SK-N-SH (cell line): ENCODE results near the gene HP. TPM values are rescaled to one million over a fixed set of nuclear protein-coding genes. Genes with fewer than 3 reads are reported as not detected.

ENCODE experiments used
- CTCF ChIA-PET: fragments of 300-600, 350-600 bp; formaldehyde crosslinking; extraction: SDS; loops from one replicate; lab custom pipeline; 2021; lab: Yijun Ruan, JAX
- POLR2A ChIA-PET: fragments of 350-600 bp; sonication (Branson Sonifier 250); formaldehyde crosslinking; extraction: SDS; loops from one replicate; lab custom pipeline; 2020; ENCODE audit warnings: antibody characterized with exemption, inconsistent platforms; lab: Yijun Ruan, JAX
- DNase-seq: peaks from one replicate; pipeline ENCODE4 v3.0.0; 2012
- H2AFZ ChIP-seq: fragments of 200-600 bp; sonication (generic); 2 replicates; pipeline ENCODE4 v1.8.1; 2016; ENCODE audit warnings: antibody characterized with exemption, mild to moderate bottlenecking, low read depth
- H3F3A ChIP-seq: fragments of 200-600 bp; sonication (generic); replicated peaks from 2 replicates; pipeline ENCODE3; 2016; ENCODE audit warnings: antibody characterized with exemption, mild to moderate bottlenecking; ENCODE audit not compliant: insufficient read depth
- H3K27ac ChIP-seq, 2 experiments: fragments of 200-500 bp in 1 of 2; fragments of 200-600 bp in 1 of 2; sonication (Bioruptor generic) in 1 of 2; sonication (generic), shearing (Covaris generic) in 1 of 2; 2 replicates each; pipeline versions ENCODE4 v1.5.1 to v1.6.1; 2014 to 2016; ENCODE audit warnings: low read depth in 2 of 2, inconsistent platforms in 1 of 2, low read length in 1 of 2, mild to moderate bottlenecking in 1 of 2, mixed read lengths in 1 of 2
- H3K27me3 ChIP-seq: fragments of 200-600 bp; sonication (generic), shearing (Covaris generic); 2 replicates; pipeline ENCODE4 v1.6.1; 2016; ENCODE audit warnings: mixed run types; ENCODE audit not compliant: insufficient read depth
- H3K36me3 ChIP-seq, 2 experiments: fragments of 200-500 bp in 1 of 2; fragments of 200-600 bp in 1 of 2; sonication (Bioruptor generic) in 1 of 2; sonication (generic) in 1 of 2; replicated peaks in 1 of 2; 2 replicates each; pipeline versions ENCODE3 to v1.5.1; 2014 to 2016; ENCODE audit warnings: low read length in 1 of 2, mild to moderate bottlenecking in 1 of 2; ENCODE audit not compliant: insufficient read depth in 2 of 2, control insufficient read depth in 1 of 2
- H3K4me1 ChIP-seq, 2 experiments: fragments of 200-500 bp in 1 of 2; fragments of 200-600 bp in 1 of 2; sonication (Bioruptor generic) in 1 of 2; sonication (generic), shearing (Covaris generic) in 1 of 2; 2 replicates each; pipeline versions ENCODE4 v1.5.1 to v1.6.1; 2014 to 2016; ENCODE audit warnings: low read depth in 1 of 2, low read length in 1 of 2, mixed run types in 1 of 2; ENCODE audit not compliant: insufficient read depth in 2 of 2, control insufficient read depth in 1 of 2
- H3K4me2 ChIP-seq: fragments of 200-600 bp; sonication (generic), shearing (Covaris generic); 2 replicates; pipeline ENCODE4 v1.6.1; 2017; ENCODE audit warnings: mixed run types
- H3K4me3 ChIP-seq, 2 experiments: fragments of 200-500 bp in 1 of 2; fragments of 200-600 bp in 1 of 2; sonication (Bioruptor generic) in 1 of 2; sonication (generic), shearing (Covaris generic) in 1 of 2; 2 replicates each; pipeline versions ENCODE4 v1.5.1 to v1.8.1; 2014 to 2016; ENCODE audit warnings: low read depth in 2 of 2, inconsistent platforms in 1 of 2, low read length in 1 of 2, mild to moderate bottlenecking in 1 of 2, mixed read lengths in 1 of 2, moderate library complexity in 1 of 2
- H3K79me2 ChIP-seq: fragments of 200-600 bp; sonication (generic); 2 replicates; pipeline ENCODE4 v1.8.1; 2017; ENCODE audit warnings: mild to moderate bottlenecking; ENCODE audit not compliant: insufficient read depth
- H3K9ac ChIP-seq: fragments of 200-600 bp; sonication (generic); 2 replicates; pipeline ENCODE4 v1.6.1; 2017; ENCODE audit warnings: mixed run types
- H3K9me2 ChIP-seq: fragments of 200-600 bp; sonication (generic); 2 replicates; pipeline ENCODE4 v1.6.1; 2017; ENCODE audit warnings: mixed run types
- H3K9me3 ChIP-seq: fragments of 200-600 bp; sonication (generic); 2 replicates; pipeline ENCODE4 v1.6.1; 2017; ENCODE audit warnings: mixed run types, mild to moderate bottlenecking, moderate library complexity
- H4K20me1 ChIP-seq: fragments of 200-600 bp; sonication (generic); 2 replicates; pipeline ENCODE4 v1.6.1; 2017; ENCODE audit warnings: mild to moderate bottlenecking, mixed run types; ENCODE audit not compliant: insufficient read depth
- CHD2 ChIP-seq: fragments of 150-350 bp; IDR thresholded peaks from 2 replicates; pipeline ENCODE4 v1.6.1; 2018; ENCODE audit warnings: low read length; ENCODE audit not compliant: partially characterized antibody
- ELF1 ChIP-seq: IDR thresholded peaks from 2 replicates; pipeline ENCODE4 v1.4.0; 2012
- EP300 ChIP-seq, 2 experiments: IDR thresholded peaks; 2 replicates each; pipeline versions ENCODE4 v1.4.0 to v1.6.1; 2012; ENCODE audit warnings: borderline replicate concordance in 1 of 2, low read depth in 1 of 2, low read length in 1 of 2
- FOXM1 ChIP-seq: IDR thresholded peaks from 2 replicates; pipeline ENCODE4 v1.4.0; 2012; ENCODE audit warnings: low read depth, mild to moderate bottlenecking
- GATA2 ChIP-seq: sonication (generic); formaldehyde crosslinking; IDR thresholded peaks from 2 replicates; pipeline ENCODE4 v1.5.0; 2020; ENCODE audit warnings: mild to moderate bottlenecking, missing genetic modification reagents
- JUND ChIP-seq: IDR thresholded peaks from 2 replicates; pipeline ENCODE4 v1.4.0; 2012
- NFIC ChIP-seq: IDR thresholded peaks from 2 replicates; pipeline ENCODE4 v1.4.0; 2012; ENCODE audit warnings: borderline replicate concordance
- PBX3 ChIP-seq: IDR thresholded peaks from 2 replicates; pipeline ENCODE4; 2012
- POLR2AphosphoS5 ChIP-seq: IDR thresholded peaks from 2 replicates; pipeline ENCODE4 v1.6.1; 2012; ENCODE audit warnings: low read depth, low read length
- RXRA ChIP-seq: IDR thresholded peaks from 2 replicates; pipeline ENCODE4 v1.4.0; 2012; ENCODE audit warnings: low read depth, mild to moderate bottlenecking, borderline replicate concordance
- TAF1 ChIP-seq: IDR thresholded peaks from 2 replicates; pipeline ENCODE4 v1.6.1; 2012; ENCODE audit warnings: low read depth, mild to moderate bottlenecking, low read length, moderate library complexity, borderline replicate concordance
- TEAD4 ChIP-seq: IDR thresholded peaks from 2 replicates; pipeline ENCODE4 v1.4.0; 2012; ENCODE audit warnings: mild to moderate bottlenecking, borderline replicate concordance; ENCODE audit not compliant: insufficient read depth
- YY1 ChIP-seq: IDR thresholded peaks from 2 replicates; pipeline ENCODE4 v1.4.0; 2012; ENCODE audit warnings: low read depth, mild to moderate bottlenecking
- WGBS: methylation state at CpG from one replicate; pipeline ENCODE4 v1.1.6; 2017; ENCODE audit warnings: low lambda C conversion rate; 5-methylcytosine and 5-hydroxymethylcytosine counted together
- polyA plus RNA-seq, 3 experiments: library from polyadenylated mRNA; depleted of rRNA; stranded (reverse); fragments of >200 nt; gene quantifications; 2 replicates each; pipeline ENCODE4 v1.2.3, GENCODE V29; 2012
- TF ChIP-seq, protein P1 (sequence below): fragments of 150-350 bp; IDR thresholded peaks from 2 replicates; pipeline ENCODE4 v1.6.1; 2016; ENCODE audit warnings: mild to moderate bottlenecking, low read depth, low read length
- TF ChIP-seq, protein P2 (sequence below): IDR thresholded peaks from 2 replicates; pipeline ENCODE4 v1.4.0; 2012; ENCODE audit warnings: low read depth, borderline replicate concordance

The HP gene
- polyA plus RNA-seq, 1 of the 3 experiments (the other 2 are of a cell fraction), result not detected

- TF ChIP-seq CHD2 (no peak), YY1 (no peak)
Measured at GRCh38 chr16:72009779-72010178, 44.5 kb upstream of the HP start (continued).

DNA sequence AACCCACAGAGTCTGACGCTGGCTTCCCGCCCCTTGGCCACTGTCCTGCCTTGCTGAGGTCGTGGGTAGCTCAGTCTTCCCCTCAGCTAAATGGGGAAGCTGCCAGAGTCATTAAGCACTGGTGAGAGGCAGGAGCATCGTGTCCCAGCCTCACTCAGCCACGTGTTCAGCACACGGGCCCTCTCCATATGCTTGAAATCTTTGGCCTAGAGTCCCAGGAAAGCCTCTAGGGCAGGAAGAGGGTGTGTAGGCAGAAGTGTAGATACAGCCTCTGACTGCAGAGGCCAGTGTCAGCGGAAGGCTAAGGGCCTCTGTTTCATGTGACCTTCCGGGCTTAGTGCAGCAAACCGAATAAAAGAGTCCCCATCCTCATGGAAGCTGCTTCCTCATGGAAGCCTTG lies 41.7 kb upstream of the HP start:
- DNase-seq, result no peak
- WGBS, result 85% methylated on average over 6 of the region's 9 CpGs
- peaks cover 8% of the 10 kb centered on the region; the same call in 1 of the 2 replicates for H3K79me2 ChIP-seq
- no peak overlapping the region for H3K4me3 ChIP-seq
- H3K36me3 ChIP-seq, result peaks cover 3 to 34% of the 10 kb centered on the region in 2 experiments
- no peak overlapping the region for H3K27ac ChIP-seq
- no peaks in the 10 kb centered on the region for H3K9me3 ChIP-seq
- ChIA-PET CTCF (no interaction called here), POLR2A (no interaction called here)
- H3K4me1 ChIP-seq, result no peaks in the 10 kb centered on the region; a peak in 1 of 4 replicates
- no peaks in the 10 kb centered on the region for H3K9me2 ChIP-seq
- no peak overlapping the region for H2AFZ ChIP-seq
- H3F3A ChIP-seq, result peaks cover 3% of the 10 kb centered on the region
- H3K9ac ChIP-seq, result no peak overlapping the region
- no peaks in the 10 kb centered on the region for H3K27me3 ChIP-seq
- H4K20me1 ChIP-seq, result no peaks in the 10 kb centered on the region
- H3K4me2 ChIP-seq, result no peak overlapping the region
- no peak for TF ChIP-seq FOXM1
- no peak for TF ChIP-seq YY1
- TF ChIP-seq TAF1, result no peak
- TF ChIP-seq, protein P1, sequence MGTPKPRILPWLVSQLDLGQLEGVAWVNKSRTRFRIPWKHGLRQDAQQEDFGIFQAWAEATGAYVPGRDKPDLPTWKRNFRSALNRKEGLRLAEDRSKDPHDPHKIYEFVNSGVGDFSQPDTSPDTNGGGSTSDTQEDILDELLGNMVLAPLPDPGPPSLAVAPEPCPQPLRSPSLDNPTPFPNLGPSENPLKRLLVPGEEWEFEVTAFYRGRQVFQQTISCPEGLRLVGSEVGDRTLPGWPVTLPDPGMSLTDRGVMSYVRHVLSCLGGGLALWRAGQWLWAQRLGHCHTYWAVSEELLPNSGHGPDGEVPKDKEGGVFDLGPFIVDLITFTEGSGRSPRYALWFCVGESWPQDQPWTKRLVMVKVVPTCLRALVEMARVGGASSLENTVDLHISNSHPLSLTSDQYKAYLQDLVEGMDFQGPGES, result no peak
- no peak for TF ChIP-seq POLR2AphosphoS5
- TF ChIP-seq TEAD4, result no peak
- TF ChIP-seq EP300 (IDR thresholded peaks at IDR 0.05; ENCODE audit: borderline replicate concordance in 1 of 2, low read depth in 1 of 2, low read length in 1 of 2), result no peak
- TF ChIP-seq RXRA, result no peak
- TF ChIP-seq JUND, result no peak
- TF ChIP-seq NFIC, result no peak
- no peak for TF ChIP-seq PBX3
- no peak for TF ChIP-seq GATA2 (CRISPR knock-in tag)
- TF ChIP-seq, protein P2, sequence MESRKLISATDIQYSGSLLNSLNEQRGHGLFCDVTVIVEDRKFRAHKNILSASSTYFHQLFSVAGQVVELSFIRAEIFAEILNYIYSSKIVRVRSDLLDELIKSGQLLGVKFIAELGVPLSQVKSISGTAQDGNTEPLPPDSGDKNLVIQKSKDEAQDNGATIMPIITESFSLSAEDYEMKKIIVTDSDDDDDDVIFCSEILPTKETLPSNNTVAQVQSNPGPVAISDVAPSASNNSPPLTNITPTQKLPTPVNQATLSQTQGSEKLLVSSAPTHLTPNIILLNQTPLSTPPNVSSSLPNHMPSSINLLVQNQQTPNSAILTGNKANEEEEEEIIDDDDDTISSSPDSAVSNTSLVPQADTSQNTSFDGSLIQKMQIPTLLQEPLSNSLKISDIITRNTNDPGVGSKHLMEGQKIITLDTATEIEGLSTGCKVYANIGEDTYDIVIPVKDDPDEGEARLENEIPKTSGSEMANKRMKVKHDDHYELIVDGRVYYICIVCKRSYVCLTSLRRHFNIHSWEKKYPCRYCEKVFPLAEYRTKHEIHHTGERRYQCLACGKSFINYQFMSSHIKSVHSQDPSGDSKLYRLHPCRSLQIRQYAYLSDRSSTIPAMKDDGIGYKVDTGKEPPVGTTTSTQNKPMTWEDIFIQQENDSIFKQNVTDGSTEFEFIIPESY, result no peak
- TF ChIP-seq ELF1, result no peak
- TF ChIP-seq CHD2, result no peak
